Stimulated activated CD8-positive, alpha-beta memory T cell treated with anti-CD3 and anti-CD28 coated beads, Interleukin-2, amount 100 ng/mL, for 1 hour (primary cell): Measurements from ENCODE around the gene ARL4D.

Source experiments
- DNase-seq, 2 donors: peaks; one replicate each; pipeline ENCODE4 v3.0.0-alpha.2; 2020; ENCODE audit warnings: low read depth in 2 of 2

The ARL4D gene

DNA sequence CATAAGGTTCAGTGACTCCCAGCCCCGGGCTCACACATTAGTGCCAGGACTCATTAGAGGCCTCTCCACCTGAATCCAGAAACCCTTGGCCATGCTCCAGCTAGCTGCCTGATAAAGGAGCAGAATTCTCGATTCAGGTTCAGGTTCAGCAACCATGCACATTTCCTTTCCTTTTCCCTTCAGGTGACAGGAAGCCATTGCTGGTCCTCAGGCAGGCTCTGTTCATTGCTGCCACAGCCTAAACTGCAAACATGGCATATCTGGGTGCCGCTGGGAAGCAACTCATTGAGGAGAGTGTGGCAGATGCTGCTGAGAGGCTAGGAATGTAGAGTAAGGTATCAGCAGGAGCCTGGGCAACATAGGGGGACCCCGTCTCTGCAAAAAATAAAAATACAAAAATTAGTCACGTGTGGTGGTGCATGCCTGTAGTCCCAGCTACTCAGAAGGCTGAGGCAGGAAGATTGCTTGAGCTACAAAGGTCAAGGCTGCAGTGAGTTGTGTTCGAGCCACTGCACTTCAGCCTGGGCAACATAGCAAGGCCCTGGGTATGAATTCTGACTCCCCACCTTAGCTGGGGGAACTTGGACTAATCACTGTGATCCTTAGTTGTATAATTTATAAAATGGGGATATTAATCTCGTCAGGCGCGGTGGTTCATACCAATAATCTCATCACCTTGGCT, 28.7 kb downstream of the ARL4D start:
- no peak for DNase-seq

DNA sequence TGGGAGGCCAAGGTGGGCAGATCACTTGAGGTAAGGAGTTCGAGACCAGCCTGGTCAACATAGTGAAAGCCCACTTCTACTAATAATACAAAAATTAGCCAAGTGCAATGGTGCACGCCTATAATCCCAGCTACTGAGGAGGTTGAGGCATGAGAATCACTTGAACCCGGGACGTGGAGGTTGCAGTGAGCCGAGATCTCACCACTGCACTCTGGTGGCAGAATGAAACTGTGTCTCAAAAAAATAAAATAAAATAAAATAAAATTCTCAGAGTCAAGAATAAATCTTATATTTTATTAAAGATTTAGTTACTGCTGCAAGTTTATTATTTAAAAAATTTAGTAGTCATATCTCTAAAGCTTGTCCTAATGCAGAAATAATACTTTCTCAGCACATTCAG, 29.7 kb downstream of the ARL4D start:
- DNase-seq: no peak

DNA sequence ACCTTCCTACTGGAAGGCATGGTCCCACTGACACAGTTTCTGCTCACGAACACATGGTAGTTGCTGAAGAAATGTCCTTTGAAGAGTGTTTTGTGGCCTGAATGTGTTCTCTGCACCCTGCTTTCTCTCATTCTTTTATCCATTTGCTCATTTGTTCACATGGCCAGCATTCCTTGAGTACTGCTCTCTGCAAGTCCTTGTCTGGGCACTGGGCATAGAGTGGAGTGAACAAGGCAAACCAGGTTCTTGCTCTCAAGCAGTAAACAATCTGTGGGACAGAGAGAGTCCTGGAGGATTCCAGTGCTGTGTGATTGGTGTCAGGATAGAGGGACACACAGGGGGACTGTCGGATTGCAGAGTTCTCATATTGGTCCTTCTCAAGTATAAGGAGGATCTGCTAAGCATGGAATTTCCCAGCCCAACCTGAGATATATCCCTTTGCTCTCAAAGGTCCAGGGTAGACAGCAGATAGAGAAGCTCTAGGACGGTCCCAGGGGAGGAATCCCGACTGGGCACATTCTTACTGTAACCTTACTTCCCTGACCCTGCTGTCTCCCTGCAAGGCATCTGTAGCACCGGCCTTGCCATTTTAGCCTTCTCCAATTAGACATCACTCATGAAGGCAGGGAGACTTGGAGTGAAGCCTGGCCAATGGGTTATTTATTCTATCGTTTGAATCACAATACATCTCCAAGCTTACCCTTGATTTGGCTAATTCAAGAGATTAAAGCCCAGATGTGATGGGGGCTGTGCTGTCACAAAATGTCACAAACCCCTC, 32.3 kb downstream of the ARL4D start:
- no peak for DNase-seq

DNA sequence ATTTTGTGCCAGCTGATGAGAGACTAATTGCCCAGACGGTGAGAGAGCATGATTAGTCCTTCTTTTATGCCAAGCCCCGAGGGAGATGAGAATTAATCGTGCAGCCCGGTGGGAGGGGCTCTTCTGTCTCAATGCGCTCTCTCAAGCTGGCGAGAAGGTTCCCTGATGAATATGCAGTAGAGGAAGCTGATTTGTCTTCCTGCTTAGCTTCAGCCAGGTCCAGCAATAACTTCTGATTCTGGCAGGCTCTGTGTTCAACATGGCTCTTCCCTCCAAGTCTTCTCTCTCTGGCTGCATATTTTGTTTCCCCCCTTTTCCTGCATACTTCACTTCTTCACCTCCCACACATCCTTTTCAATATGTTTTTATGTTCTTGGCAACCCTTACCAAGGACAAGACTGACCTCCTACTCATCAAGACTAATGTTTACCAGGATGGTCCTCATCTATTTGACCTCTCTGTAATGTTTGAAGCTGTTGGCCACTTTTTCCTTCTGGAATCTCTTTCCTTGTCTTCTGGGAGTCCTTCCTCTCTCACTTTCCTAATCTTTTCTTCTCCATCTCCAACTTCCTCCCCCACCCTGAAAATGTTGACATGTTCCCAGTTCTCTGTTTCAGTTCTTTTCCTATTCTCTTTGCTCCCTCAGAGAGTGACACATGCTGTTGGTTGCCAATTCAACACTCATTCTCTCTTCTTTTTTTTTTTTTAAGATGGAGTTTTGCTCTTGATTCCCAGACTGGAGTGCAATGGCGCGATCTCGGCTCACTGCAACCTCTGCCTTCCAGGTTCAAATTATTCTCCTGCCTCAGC, 33.1 kb downstream of the ARL4D start:
- DNase-seq: no peak

DNA sequence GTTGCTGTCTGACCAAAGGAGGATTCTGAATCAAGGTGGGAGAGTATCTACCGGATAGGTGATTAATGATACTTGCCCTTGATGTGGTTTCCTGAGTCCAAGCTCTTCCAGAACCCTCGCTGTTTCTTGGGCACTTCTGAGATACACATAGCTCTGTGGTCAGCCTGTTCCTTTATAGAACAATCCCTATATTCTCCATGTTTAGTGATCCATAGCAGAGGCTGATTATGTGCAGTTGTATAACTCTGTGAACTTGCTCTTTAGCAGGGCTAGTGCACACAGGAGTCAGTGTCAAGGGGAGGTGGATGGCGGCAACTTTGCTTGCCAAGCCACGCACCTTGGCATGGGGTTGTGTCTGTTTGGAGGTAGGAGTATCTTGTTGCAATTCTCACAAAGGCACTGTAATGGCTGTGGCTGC, 36.1 kb downstream of the ARL4D start:
- DNase-seq: no peak

DNA sequence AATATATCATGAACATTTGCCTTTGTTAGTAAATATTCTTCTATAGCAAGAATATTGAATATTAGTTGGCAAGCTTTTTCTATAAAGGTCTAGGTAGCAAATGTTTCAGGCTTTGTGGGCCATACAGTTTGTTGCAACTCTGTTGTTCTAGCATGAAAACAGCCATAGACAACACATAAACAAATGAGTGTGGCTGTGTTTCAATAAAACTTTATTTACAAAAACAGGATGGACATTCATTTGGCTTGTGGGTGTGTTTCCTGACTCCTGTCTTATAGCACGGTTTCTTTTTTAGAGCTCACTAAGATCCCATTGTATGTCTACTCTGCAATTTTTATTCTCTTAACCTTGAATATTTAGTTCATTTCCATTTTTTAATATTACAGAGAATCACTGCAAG, 39.0 kb downstream of the ARL4D start:
- no peak for DNase-seq

DNA sequence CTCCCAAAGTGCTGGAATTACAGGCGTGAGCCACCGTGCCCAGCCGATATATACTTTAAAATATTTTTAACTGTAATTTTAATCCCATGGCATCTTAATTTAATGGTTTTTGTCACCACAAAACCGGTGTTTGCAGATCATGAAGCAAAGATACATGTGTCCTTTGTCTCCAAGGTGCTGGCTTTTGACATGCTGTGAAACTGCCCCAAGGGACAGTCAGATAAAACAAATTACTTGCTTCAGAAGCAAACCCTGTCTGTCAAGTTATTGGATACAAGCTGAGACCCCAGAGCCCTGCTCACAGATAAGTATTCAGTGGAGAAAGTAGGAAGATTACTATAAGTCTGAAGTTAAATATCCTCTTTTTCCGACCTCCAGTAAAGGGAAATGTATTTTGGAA, 39.8 kb downstream of the ARL4D start:
- DNase-seq: no peak

GRCh38 chr17:43439041-43439440, 40.2 kb downstream of the ARL4D start:
- no peak for DNase-seq

GRCh38 chr17:43442711-43443110, 43.9 kb downstream of the ARL4D start:
- no peak for DNase-seq

- no peak for DNase-seq
Observed at GRCh38 chr17:43443381-43443780, 44.6 kb downstream of the ARL4D start.

DNA sequence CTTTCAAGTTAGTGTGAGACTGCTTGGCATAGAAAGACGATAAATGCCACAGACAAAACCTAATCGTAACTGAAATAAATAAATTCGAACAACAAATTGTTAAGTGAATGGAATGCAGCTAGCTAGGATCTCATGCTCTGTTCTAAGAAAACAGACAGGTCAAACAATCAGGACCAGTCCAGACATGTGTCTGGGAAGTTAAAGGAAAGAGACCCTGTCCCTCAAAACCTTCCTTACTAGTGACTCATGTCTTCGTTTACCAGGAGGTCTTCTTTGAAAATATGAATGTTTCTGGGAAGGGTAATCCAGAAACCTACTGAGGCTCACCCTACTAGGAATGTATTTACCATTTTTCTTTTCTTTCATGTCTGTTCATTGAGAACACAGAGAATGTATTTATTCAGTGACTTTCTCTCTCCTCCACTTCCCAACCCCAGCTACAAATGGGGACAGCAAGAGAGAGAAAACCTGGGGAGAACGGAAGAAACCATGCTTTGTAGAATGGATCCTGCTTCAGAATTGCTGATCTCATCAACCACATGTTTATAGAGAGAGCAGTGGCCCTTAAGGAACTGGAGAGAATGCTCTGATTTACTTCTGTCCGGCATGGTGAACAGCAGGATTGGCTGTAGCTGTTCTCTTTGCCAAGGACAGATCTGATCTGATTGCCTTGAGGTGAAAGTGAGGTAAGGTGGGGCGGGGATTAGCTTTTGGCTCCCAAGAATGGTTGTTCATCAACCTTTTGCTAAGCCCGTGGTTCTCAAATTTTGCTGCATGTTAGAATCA, 45.6 kb downstream of the ARL4D start:
- no peak for DNase-seq

- DNase-seq: no peak
Observed at GRCh38 chr17:43445009-43445589, 46.3 kb downstream of the ARL4D start.

- no peak for DNase-seq
Observed at GRCh38 chr17:43446773-43447172, 48.0 kb downstream of the ARL4D start.

DNA sequence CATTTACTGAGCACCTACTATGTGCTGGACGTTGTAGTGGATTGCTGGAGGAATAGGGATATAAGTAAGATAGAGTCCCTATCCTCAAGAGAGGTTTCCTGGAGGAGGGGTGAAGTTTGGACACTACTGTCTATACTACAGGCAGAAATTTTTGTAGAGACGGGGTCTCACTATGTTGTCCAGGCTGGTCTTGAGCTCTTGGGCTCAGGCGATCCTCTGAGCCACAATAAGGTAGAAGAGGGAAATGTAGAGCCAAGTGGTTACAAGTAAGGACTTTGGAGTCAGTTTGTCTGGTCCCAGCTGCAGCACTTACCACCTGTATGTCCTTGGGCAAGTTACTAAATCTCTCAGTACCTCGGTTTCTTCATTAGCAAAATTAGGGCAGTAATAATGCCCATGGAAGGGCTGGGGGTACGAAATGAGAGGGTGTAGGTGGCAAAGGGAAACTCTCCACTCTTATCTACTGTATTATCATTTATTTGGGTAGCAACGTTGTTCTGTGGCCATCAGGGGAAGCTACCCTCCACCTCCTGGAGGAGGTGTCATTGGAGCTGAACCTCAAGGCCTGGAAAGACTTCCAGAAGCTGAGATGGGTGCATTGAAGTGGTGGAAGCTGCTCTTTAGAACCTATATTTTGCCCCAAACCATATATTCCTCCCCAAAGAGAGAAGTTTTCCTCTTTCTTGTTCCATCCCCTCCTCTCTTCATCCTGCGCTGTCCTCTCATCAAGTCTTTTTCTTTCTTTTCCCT, 50.1 kb downstream of the ARL4D start:
- no peak for DNase-seq

GRCh38 chr17:43449470-43450248, 50.9 kb downstream of the ARL4D start:
- no peak for DNase-seq
